GM19043 (cell line): ENCODE measurements around the gene TRAPPC4.
"Not testable (repeated sequence)": the region's sequence is repeated elsewhere in the genome, so short reads cannot be mapped to it uniquely, and the experiment has no call there.

Source experiments
- ATAC-seq: cut with Tn5 transposase; IDR thresholded peaks from one replicate; pipeline ENCODE4 v1.9.1; 2021; ENCODE audit warnings: low read depth; ENCODE audit not compliant: unreplicated experiment

The TRAPPC4 gene

GRCh38 chr11:119030329-119031047 lies 11.9 kb downstream of the TRAPPC4 start, which contains the start of gene SLC37A4:
SLC37A4 (minus strand) TSS chr11:119030877.
- peak; percentile 87 for ATAC-seq

DNA sequence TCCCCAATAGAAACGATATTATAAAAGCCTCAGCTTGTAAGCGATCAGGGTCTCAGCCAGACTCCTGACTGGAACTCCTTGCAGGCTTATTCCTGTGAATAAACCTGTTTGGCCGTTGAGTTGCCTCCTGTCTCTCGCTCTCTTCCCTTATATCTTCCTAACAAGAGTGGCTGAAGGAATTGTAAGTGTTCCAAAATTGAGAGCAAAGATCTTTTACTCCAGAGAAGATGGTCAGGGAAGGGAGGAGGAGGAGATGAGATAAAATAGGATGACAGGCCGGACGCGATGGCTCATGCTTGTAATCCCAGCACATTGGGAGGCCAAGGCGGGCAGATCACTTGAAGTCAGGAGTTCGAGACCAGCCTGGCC lies 13.3 kb downstream of the TRAPPC4 start:
- no peak for ATAC-seq

DNA sequence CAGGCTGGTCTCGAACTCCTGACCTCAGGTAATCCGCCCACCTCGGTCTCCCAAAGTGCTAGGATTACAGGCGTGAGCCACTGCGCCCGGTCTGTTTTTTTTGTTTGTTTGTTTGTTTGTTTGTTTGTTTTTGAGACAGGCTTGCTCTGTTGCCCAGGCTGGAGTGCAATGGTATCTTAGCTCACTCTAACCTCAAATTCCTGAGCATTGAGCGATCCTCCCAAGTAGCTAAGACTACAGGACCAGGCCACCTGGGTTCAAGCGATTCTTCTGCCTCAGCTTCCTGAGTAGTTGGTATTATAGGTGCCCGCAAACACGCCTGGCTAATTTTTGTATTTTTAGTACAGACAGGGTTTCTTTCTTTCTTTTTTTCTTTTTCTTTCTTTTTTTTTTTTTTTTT lies 14.9 kb downstream of the TRAPPC4 start:
- not testable (repeated sequence) for ATAC-seq

DNA sequence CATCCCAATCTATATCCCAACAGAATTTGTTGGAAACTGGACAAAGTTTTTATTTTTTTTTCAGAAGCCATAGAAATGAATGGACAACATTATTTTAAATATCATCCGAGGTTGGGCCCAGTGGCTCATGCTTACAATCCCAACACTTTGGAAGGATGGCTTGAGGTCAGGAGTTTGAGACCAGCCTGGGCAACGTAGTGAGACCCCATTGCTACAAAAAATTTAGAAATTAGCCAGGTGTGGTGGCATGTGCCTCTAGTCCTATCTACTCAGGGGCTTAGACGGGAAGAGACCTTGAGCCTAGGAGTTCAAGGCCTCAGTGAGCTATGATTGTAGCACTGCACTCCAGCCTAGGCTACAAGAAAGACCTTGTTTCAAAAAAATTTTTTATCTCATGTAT lies 16.2 kb downstream of the TRAPPC4 start:
- no peak for ATAC-seq

- ATAC-seq = no peak
Observed at GRCh38 chr11:119038884-119039283, 20.3 kb downstream of the TRAPPC4 start.

DNA sequence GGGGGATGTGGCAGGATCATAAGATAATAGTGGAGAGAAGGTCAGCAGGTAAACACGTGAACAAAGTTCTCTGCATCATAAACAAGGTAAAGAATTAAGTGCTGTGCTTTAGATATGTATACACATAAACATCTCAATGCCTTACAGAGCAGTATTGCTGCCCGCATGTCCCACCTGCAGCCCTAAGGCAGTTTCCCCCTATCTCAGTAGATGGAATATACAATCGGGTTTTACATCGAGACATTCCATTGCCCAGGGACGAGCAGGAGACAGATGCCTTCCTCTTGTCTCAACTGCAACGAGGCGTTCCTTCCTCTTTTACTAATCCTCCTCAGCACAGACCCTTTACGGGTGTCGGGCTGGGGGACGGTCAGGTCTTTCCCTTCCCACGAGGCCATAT lies 20.9 kb downstream of the TRAPPC4 start:
- ATAC-seq = not testable (repeated sequence)

DNA sequence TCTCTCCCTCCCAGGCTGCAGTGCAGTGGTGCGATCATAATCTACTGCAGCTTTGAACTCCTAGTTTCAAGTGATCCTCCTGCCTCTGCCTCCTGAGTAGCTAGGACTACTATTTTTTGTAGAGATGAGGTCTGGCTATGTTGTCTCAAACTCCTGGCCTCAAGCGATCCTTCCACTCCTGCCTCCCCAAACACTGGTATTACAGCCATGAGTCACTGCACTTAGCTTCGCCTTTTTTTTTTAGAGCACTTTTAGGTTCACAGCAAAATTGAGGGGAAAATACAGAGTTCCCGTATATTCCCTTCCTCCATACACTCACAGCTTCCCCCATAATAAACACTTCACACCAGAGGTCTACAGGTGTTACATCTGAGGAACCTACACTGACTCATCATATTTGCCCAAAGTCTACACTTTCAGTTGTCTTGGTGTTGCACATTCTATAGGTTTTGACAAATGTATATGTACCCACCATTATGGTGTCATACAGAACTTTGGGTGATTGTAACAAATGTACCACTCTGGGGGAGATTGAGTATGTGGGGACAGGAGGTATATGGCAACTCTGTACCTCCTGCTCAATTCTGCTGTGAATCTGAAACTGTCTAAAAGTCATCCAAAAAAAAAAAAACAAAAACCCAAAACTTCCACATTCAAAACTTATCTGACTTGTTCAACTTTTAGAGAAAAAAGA lies 23.4 kb downstream of the TRAPPC4 start:
- ATAC-seq = no peak

- no peak for ATAC-seq
Observed at GRCh38 chr11:119042927-119043326, 24.4 kb downstream of the TRAPPC4 start.

DNA sequence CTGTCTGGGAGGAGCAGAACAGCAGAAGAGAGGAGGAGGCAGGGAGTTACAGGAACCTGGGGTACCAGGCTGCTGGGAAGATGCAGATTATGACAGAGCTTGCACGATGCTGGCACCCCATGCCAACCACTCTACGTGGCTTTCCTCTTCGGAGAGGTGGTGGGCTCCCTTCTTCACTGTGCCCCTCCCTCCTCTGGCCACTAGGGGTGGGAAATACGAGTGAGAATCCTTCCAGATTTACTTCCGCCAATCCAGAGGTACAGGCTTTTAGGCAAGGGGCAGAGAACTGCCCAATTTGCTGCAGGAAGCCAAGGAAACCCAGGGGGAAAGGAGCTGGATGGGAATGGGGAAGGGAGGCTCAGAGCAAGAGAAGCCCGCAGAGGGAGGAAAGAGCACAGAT lies 26.1 kb downstream of the TRAPPC4 start:
- no peak for ATAC-seq

DNA sequence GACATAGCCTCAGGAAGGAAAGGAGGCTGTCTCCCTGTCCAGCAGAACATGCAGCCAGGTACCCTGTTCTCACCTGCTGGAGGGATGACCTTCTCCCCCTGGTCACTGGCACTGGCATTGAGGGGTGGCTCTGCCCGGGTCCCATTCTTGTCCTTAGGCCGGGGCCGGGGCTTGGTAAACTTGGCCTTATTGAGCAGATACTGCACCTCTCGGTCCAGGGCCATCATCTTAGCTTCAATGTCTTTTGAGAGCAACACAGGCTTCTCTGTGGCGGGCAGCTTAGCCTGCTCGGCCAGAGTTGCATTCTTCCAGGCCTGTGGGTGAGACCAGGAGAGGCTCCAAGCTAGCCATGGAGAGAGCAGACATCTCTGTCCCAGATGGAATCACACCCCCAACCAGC lies 27.9 kb downstream of the TRAPPC4 start:
- no peak for ATAC-seq

DNA sequence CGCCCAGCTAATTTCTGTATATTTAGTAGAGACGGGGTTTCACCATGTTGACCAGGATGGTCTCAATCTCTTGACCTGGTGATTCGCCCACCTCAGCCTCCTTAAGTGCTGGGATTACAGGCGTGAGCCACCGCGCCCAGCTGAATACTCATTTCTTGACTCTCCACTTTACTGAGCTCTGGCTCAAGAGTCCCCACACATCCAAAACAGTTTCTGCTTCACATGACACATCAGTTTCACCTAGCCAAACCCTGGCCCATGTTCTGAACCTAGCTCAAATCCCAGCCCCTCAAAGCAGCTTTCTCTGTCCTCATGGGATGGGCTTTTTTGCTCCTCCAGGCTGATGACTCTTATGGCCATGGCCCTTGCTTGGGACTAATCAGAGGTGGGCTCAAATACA lies 28.6 kb downstream of the TRAPPC4 start:
- ATAC-seq = no peak

- ATAC-seq = no peak
Observed at GRCh38 chr11:119048644-119049043, 30.1 kb downstream of the TRAPPC4 start.

DNA sequence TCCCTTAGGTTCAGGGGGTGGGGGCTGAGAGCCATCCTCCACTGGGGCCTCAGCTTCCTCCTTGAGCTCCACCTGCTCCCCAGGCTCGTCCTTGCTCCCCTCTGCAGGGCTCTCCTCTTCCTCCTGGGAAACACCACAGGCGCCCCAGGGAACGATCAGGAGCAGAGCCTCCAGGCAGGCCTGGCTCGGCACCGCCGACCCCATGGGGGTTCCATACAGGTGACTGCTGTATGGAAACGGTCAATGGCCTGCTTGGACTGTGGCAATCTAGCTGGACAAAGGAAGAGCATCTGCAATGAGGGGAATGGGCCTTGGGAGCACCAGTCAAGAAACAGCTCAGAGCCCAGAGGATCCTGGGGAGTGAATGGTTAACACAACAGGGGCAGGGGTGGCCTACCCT lies 30.5 kb downstream of the TRAPPC4 start:
- no peak for ATAC-seq

GRCh38 chr11:119051440-119052162 lies 33.0 kb downstream of the TRAPPC4 start:
- ATAC-seq = no peak

DNA sequence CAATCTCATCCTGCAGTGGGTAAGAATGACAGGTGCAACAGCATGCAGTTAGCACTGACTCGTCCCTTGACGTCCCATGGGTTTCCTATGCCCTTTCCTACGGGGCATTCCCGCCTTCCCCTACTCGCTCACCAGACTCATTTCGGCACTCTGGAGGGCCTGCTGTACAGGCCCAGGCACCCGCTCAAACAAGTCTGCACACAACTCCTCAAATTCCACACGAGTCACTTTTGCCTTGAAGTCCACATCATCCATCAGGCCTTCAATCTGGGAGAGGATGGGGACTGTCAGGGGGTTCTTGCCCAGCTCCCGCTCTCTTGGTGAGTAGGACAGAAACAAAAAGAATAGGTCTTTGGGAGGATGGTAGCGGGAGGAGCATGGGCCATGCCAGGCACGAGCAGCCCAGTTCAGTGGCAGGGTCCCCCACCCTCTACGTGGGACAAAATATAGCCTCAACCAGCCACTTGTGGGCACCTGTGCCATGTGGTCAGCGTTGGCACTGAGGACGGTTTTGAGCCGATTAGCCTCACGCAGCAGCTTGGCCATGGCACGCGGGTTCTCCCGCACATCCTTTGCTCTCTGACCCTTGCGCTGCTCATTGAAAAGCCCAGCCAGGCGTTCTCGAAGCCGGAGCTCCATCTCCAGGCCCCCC lies 33.7 kb downstream of the TRAPPC4 start:
- ATAC-seq = no peak

DNA sequence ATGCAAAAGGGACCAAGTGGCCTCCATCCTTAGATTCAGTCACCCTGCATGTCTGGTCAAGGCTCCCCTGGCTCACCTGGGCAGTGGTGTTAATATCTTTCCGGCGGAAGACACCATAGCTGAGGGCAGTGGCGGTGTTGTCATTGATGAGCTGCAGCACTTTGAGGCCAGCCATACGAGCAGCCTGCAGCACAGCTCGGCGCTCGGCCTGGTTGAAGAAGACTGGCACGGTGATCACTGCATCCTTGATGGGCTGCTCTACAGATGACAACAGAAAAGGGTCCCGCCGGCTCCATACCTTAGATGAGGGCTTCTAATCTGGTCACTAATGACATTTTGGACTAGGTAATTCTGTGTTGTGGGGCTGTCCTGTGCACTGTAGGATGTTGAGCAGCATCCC lies 35.9 kb downstream of the TRAPPC4 start:
- no peak for ATAC-seq

DNA sequence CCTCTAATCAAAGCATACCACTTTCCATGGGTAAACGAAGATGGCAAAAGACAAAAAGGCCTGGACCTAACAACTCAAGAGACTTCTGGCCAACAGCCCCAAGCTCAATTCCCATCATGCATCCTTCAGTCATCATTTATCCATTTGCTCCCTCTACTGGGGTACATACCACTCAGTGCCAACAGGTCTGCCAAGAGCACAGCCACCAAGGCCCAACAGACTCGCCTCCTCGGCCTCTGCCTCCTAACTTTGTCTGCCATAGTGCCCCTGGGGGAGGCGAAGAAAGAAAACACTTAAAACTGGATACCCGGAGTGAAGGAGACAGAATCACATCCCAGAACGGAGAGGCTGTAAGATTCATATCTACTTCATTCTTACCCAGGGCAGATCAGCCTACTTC lies 37.3 kb downstream of the TRAPPC4 start:
- no peak for ATAC-seq

DNA sequence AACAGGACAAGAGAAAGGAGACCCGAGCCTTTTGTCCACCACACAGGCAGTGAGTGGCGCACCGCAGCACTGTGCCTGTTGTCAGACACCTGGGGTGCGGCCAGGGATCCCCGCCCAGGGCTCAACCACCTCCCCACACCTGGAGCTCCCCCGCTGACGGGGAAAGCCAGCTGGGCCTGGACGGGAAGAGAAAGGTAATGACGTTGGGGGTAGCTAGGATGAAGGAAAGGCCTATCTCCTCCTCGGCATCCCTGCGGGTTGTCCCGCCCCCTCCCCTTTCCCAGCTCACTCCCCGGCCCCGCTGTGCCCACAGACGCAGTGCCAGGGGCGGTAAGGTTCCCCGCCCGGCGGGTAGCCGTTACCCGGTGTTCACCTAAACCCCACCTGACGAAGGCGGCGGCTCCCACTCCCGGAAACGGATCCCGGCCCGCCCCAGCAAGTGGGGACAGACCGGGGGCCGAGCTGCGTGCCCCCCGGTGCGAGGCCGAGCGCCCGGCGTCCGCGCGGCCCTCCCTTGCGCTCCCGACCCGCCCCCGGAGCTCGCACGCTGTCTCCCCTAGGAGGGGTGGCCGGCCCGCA lies 37.9 kb downstream of the TRAPPC4 start:
- ATAC-seq = no peak

GRCh38 chr11:119057000-119057769 lies 38.6 kb downstream of the TRAPPC4 start, which contains the start of gene HYOU1:
HYOU1 (minus strand) TSS chr11:119057205; CDS start chr11:119056160, 1,045 bp downstream.
- ATAC-seq = peak; percentile 94

DNA sequence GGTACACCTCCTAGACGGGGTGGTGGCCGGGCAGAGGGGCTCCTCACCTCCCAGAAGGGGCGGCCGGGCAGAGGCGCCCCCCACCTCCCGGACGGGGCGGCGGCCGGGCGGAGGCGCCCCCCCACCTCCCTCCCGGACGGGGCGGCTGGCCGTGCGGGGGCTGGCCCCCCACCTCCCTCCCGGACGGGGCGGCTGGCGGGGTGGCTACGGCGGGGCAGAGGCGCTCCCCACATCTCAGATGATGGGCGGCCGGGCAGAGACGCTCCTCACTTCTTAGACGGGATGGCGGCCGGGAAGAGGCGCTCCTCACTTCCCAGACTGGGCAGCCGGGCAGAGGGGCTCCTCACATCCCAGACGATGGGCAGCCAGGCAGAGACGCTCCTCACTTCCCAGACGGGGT lies 40.6 kb downstream of the TRAPPC4 start:
- not testable (repeated sequence) for ATAC-seq
